HepG2 (cell line): ENCODE data around the gene STIM2. TPM values are rescaled to one million over a fixed set of nuclear protein-coding genes. Genes with fewer than 3 reads are reported as not detected.

Source experiments
- ATAC-seq: fragments of 200-7000 bp; cut with Tn5 transposase; 3 replicates; pipeline ENCODE4 v1.9.1; 2020; ENCODE audit warnings: mild to moderate bottlenecking, moderate library complexity
- BruUV-seq: library from RNA; stranded (reverse); fragments of 400-500 nt; replicated peaks from 2 replicates; lab custom pipeline; 2021; lab: Mats Ljungman, UMichigan
- CTCF ChIA-PET: fragments of 300-600 bp; formaldehyde crosslinking; extraction: SDS; loops from one replicate; lab custom pipeline; 2021; ENCODE audit warnings: low total read pairs, inconsistent platforms, low intra/inter-chr PET ratio; lab: Yijun Ruan, JAX
- POLR2A ChIA-PET: fragments of 350-600 bp; sonication (Branson Sonifier 250); formaldehyde crosslinking; loops from one replicate; lab custom pipeline; 2020; ENCODE audit warnings: antibody characterized with exemption, inconsistent platforms; lab: Yijun Ruan, JAX
- DNase-seq: peaks from one replicate; pipeline ENCODE4 v3.0.0-alpha.2; 2015; ENCODE audit warnings: low spot score
- FAIRE-seq: peaks from 3 replicates; lab custom pipeline; 2011; peaks lifted over from hg19 to GRCh38; lab: Jason Lieb, UNC
- H2AFZ ChIP-seq: one replicate; pipeline ENCODE4 v1.6.1; 2011; ENCODE audit warnings: low read length, inconsistent platforms
- H3K27ac ChIP-seq: fragments of 300-600 bp; 3 replicates; pipeline ENCODE4 v1.8.0; 2011; ENCODE audit warnings: mixed run types, mild to moderate bottlenecking, mixed read lengths, low read length, inconsistent platforms; ENCODE audit not compliant: insufficient read depth; ENCODE audit errors: extremely low read length
- H3K27me3 ChIP-seq, 2 experiments: fragments of 200-600 bp in 1 of 2; 2 replicates in 1 of 2; 3 replicates in 1 of 2; pipeline versions ENCODE4 v1.6.0 to v1.8.0; 2011; ENCODE audit warnings: low read length in 2 of 2, mild to moderate bottlenecking in 2 of 2, moderate library complexity in 2 of 2, inconsistent platforms in 1 of 2; ENCODE audit not compliant: insufficient read depth in 2 of 2, control insufficient read depth in 1 of 2
- H3K36me3 ChIP-seq, 2 experiments: fragments of 200-600 bp in 1 of 2; replicated peaks in 1 of 2; 2 replicates in 1 of 2; 3 replicates in 1 of 2; pipeline versions ENCODE4 v1.5.1 to v1.8.0; 2011; ENCODE audit warnings: low read length in 2 of 2, inconsistent platforms in 1 of 2; ENCODE audit not compliant: insufficient read depth in 2 of 2, control insufficient read depth in 1 of 2
- H3K4me1 ChIP-seq: 2 replicates; pipeline ENCODE4 v1.5.1; 2012; ENCODE audit warnings: low read length, inconsistent platforms; ENCODE audit not compliant: insufficient read depth
- H3K4me2 ChIP-seq: 2 replicates; pipeline ENCODE4 v1.6.0; 2011; ENCODE audit warnings: low read depth, low read length, inconsistent platforms
- H3K4me3 ChIP-seq, 3 experiments: fragments of 200-600 bp in 1 of 3; sonication (generic), shearing (Covaris generic) in 1 of 3; replicated peaks in 1 of 3; 2 replicates each; pipeline ENCODE4 v1.5.1; 2011 to 2016; ENCODE audit warnings: low read length in 3 of 3, inconsistent platforms in 2 of 3, low read depth in 2 of 3, mild to moderate bottlenecking in 2 of 3, control low read depth in 1 of 3, mixed read lengths in 1 of 3; ENCODE audit not compliant: insufficient read depth in 1 of 3
- H3K79me2 ChIP-seq: one replicate; pipeline ENCODE4 v1.6.1; 2011; ENCODE audit warnings: low read length, inconsistent platforms; ENCODE audit not compliant: insufficient read depth
- H3K9ac ChIP-seq: 2 replicates; pipeline ENCODE4 v1.6.0; 2011; ENCODE audit warnings: mild to moderate bottlenecking, low read depth, low read length, inconsistent platforms; ENCODE audit not compliant: insufficient read depth
- H3K9me3 ChIP-seq: 2 replicates; pipeline ENCODE4 v1.5.1; 2012; ENCODE audit warnings: mild to moderate bottlenecking, low read length
- H4K20me1 ChIP-seq: 2 replicates; pipeline ENCODE4 v1.6.0; 2011; ENCODE audit warnings: inconsistent platforms, mild to moderate bottlenecking, low read length, moderate library complexity; ENCODE audit not compliant: insufficient read depth
- AGO1 ChIP-seq: fragments of 200-400 bp; formaldehyde crosslinking; IDR thresholded peaks from 2 replicates; pipeline ENCODE4 v1.6.1; 2017; ENCODE audit warnings: mild to moderate bottlenecking, low read depth, low read length, moderate library complexity; ENCODE audit not compliant: poor library complexity, severe bottlenecking
- ELF3 ChIP-seq: IDR thresholded peaks from 2 replicates; pipeline ENCODE4 v1.6.1; 2016; ENCODE audit warnings: missing genetic modification reagents, missing compliant biosample characterization
- FOXO4 ChIP-seq: sonication (generic); formaldehyde crosslinking; conservative IDR thresholded peaks from 2 replicates; pipeline ENCODE4 v1.8.1; 2023; ENCODE audit warnings: missing genetic modification reagents
- GABPA ChIP-seq, 2 experiments: IDR thresholded peaks; 2 replicates each; pipeline ENCODE4 v1.6.1; 2011 to 2016; ENCODE audit warnings: low read depth in 2 of 2, low read length in 1 of 2, missing biosample characterization in 1 of 2, missing genetic modification characterization in 1 of 2
- NBN ChIP-seq: fragments of 450-650 bp; conservative IDR thresholded peaks from 2 replicates; pipeline ENCODE4 v1.6.1; 2017
- REST ChIP-seq, 2 experiments: IDR thresholded peaks; 2 replicates each; pipeline ENCODE4 v1.6.1; 2011 to 2012; ENCODE audit warnings: low read length in 2 of 2, borderline replicate concordance in 1 of 2, low read depth in 1 of 2, mild to moderate bottlenecking in 1 of 2, moderate library complexity in 1 of 2
- SMAD1 ChIP-seq: sonication (generic); formaldehyde crosslinking; IDR thresholded peaks from 2 replicates; pipeline ENCODE4 v1.4.0; 2020; ENCODE audit warnings: missing genetic modification reagents, low read depth, mild to moderate bottlenecking, borderline replicate concordance
- SOX13 ChIP-seq, 3 experiments: fragments of 450-650 bp in 1 of 3; sonication (generic) in 1 of 3; formaldehyde crosslinking in 1 of 3; IDR thresholded peaks in 2 of 3; conservative IDR thresholded peaks in 1 of 3; 2 replicates each; pipeline versions ENCODE4 v1.5.0 to v1.6.1; 2016 to 2020; ENCODE audit warnings: antibody characterized with exemption in 1 of 3, mild to moderate bottlenecking in 1 of 3, missing compliant biosample characterization in 1 of 3, missing genetic modification reagents in 1 of 3, moderate library complexity in 1 of 3
- U2AF1 ChIP-seq: fragments of 200-400 bp; formaldehyde crosslinking; optimal IDR thresholded peaks from 2 replicates; pipeline ENCODE3; 2017; ENCODE audit warnings: mild to moderate bottlenecking, low read depth, low read length
- ZBTB4 ChIP-seq: sonication (generic); formaldehyde crosslinking; IDR thresholded peaks from 2 replicates; pipeline ENCODE4 v1.4.0; 2020; ENCODE audit warnings: missing genetic modification reagents, mild to moderate bottlenecking, borderline replicate concordance
- ZBTB42 ChIP-seq: sonication (generic); formaldehyde crosslinking; IDR thresholded peaks from 2 replicates; pipeline ENCODE4 v1.5.0; 2020; ENCODE audit warnings: mild to moderate bottlenecking, missing genetic modification reagents
- ZFP1 ChIP-seq: IDR thresholded peaks from 2 replicates; pipeline ENCODE4 v1.6.1; 2016
- ZNF160 ChIP-seq: sonication (generic); formaldehyde crosslinking; IDR thresholded peaks from 2 replicates; pipeline ENCODE4 v1.8.0; 2022; ENCODE audit warnings: mild to moderate bottlenecking, inconsistent platforms, missing genetic modification reagents
- ZNF552 ChIP-seq: sonication (generic); formaldehyde crosslinking; IDR thresholded peaks from 2 replicates; pipeline ENCODE4 v1.9.0; 2022; ENCODE audit warnings: missing genetic modification reagents, mild to moderate bottlenecking, borderline replicate concordance
- ZNF713 ChIP-seq: sonication (generic); formaldehyde crosslinking; IDR thresholded peaks from 2 replicates; pipeline ENCODE4 v1.4.0; 2020; ENCODE audit warnings: mild to moderate bottlenecking, missing genetic modification reagents
- WGBS: methylation state at CpG from one replicate; pipeline ENCODE4 v1.1.6; 2017; ENCODE audit warnings: low lambda C conversion rate; 5-methylcytosine and 5-hydroxymethylcytosine counted together
- in situ Hi-C: cut with HindIII; loops from 2 replicates; pipeline ENCODE4 v1.10.0; 2017; ENCODE audit warnings: low pct_unique_long_range_greater_than_20kb; ENCODE audit not compliant: extremely low pct_ligation_motif_present
- intact Hi-C: fragments of 100-400 bp; cut with micrococcal nuclease; formaldehyde crosslinking; loops from one replicate; pipeline ENCODE4 v1.10.0; 2022; ENCODE audit not compliant: unreplicated experiment
- polyA plus RNA-seq, 8 experiments: library from polyadenylated mRNA; depleted of rRNA in 3 of 8; stranded (reverse) in 7 of 8; unstranded in 1 of 8; fragments of >200 nt; fragmentation: Illumina TruSeq in 4 of 8; extraction: Trizol in 4 of 8; gene quantifications; 2 replicates each; pipeline versions ENCODE4 v1.2.1 to v1.2.3, GENCODE V29; 2011 to 2016; ENCODE audit warnings: low read depth in 4 of 8, missing spikeins in 1 of 8, mixed read lengths in 1 of 8; ENCODE audit not compliant: insufficient read depth in 1 of 8
- total RNA-seq, 5 experiments: library from RNA; depleted of rRNA; stranded (reverse); fragments of >200 nt; fragmentation: Illumina TruSeq; extraction: Trizol; gene quantifications; 2 replicates each; pipeline ENCODE4 v1.2.3, GENCODE V29; 2016; ENCODE audit warnings: low read depth in 1 of 5

STIM2 gene
- total and polyA plus RNA-seq, 2 of the 13 experiments (the other 11 are each of a cell fraction or from before 2014, with no cell fraction given), result 19.3 to 19.4 TPM

GRCh38 chr4:26866781-26867180 is 6.1 kb downstream of the STIM2 start:
- no peak for FAIRE-seq
- no peak for ATAC-seq
- CTCF ChIA-PET, result no interaction called here
- no peak for TF ChIP-seq ZNF713
- TF ChIP-seq NBN, result no peak
- TF ChIP-seq SOX13 (IDR thresholded peaks at IDR 0.05), result no peak
- no peak for TF ChIP-seq SOX13 (CRISPR knock-in tag; conservative IDR thresholded peaks at IDR 0.05 in 1 of 2, IDR thresholded peaks at IDR 0.05 in 1 of 2)
- no peak for TF ChIP-seq U2AF1
- TF ChIP-seq ZBTB42, result no peak
- no peak for TF ChIP-seq ZFP1
- no peak for TF ChIP-seq ELF3 (CRISPR knock-in tag)
- no peak for TF ChIP-seq FOXO4
- TF ChIP-seq SMAD1 (CRISPR knock-in tag), result no peak
- TF ChIP-seq GABPA (IDR thresholded peaks at IDR 0.05; ENCODE audit: low read depth, low read length), result no peak
- TF ChIP-seq GABPA (CRISPR knock-in tag; IDR thresholded peaks at IDR 0.05; ENCODE audit: low read depth), result no peak
- TF ChIP-seq REST (IDR thresholded peaks at IDR 0.05; ENCODE audit: borderline replicate concordance in 1 of 2, low read depth in 1 of 2, low read length in 2 of 2), result no peak
- TF ChIP-seq ZNF160 (CRISPR knock-in tag), result no peak
- TF ChIP-seq AGO1, result no peak
- no peak for TF ChIP-seq ZBTB4 (CRISPR knock-in tag)
- no peak for TF ChIP-seq ZNF552

More at GRCh38 chr4:26866781-26867180, 6.1 kb downstream of the STIM2 start:
- Histone ChIP-seq H4K20me1 (no peaks in the 10 kb centered on the region; the same call in 1 of the 2 replicates), H3K4me2 (no peak overlapping the region), H3K4me1 (peaks cover 32% of the 10 kb centered on the region), H2AFZ (no peak overlapping the region), H3K9me3 (no peaks in the 10 kb centered on the region), H3K9ac (no peak overlapping the region), H3K27me3 (no peaks in the 10 kb centered on the region; a peak in 1 of 5 replicates), H3K79me2 (peaks cover 52% of the 10 kb centered on the region), H3K4me3 (no peak overlapping the region), H3K27ac (no peak overlapping the region), H3K36me3 (no peaks in the 10 kb centered on the region; a peak in 1 of 5 replicates)
- POLR2A ChIA-PET, result no interaction called here
- intact Hi-C loops, result no loop called here
- no peak for DNase-seq
- WGBS, result 87% methylated on average over 2 of the region's 2 CpGs
- in situ Hi-C loops, result no loop called here
- no TSS peak for BruUV-seq
